Raji (cell line): ENCODE measurements around the gene TMC1.

ENCODE experiments used
- POLR2A ChIP-seq: IDR thresholded peaks from 2 replicates; pipeline ENCODE4 v1.6.1; 2011; ENCODE audit warnings: low read depth, low read length, control low read depth; ENCODE audit not compliant: insufficient read depth

TMC1 gene

DNA sequence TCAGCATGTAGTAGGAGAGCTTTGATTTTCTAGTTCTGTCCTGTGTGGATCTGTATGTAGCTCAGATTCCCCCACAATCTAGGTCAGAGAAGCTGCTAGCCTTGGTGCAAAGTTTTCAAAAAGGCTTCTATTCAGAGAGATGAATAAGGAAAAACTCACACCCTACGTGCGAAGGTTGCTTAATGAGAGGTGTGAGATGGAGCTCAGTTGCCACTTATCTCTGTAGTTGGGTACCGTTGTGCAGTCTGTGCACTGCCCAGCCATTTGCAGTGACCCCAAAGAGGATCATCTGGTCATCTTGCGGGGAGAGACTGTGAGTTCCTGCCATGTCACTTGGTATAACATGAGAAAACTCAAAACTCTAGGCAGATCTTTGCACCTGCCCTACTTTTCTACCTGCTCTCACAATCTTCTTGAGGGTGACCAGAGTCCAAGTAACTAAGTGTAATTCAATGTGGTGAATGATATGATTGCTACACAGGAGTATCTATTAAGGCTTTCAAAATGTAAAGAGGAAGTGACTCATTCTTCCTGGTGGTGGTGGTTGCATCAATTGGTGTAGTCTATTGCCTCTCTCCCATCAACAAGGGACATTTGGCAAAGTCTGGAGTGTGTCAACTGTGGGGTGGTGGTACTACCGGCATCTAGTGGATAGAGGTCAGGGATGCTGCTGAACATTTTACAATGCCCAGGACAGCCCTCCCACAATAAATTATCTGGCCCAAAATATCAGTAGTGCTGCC lies 65.2 kb downstream of the TMC1 start:
- TF ChIP-seq POLR2A, result no peak

DNA sequence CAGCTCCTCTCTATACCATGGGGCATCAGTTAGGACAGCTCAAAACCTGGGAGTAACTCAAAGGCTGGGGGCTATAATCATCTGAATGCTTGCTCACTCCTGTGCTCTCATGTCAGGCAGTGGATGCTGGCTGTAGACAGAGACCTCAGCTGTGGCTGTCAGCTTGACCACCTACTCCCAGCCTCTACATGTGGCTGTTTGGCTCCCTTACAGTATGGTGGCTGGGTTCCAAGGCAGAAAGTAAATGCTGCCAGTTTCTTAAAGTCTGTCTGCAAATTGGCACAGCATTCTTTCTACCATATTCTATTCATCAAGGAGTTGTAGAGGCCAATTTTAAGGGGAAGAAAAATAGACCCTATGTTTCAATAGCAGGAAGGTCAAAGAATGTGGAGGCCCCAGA lies 66.9 kb downstream of the TMC1 start:
- TF ChIP-seq POLR2A, result no peak

DNA sequence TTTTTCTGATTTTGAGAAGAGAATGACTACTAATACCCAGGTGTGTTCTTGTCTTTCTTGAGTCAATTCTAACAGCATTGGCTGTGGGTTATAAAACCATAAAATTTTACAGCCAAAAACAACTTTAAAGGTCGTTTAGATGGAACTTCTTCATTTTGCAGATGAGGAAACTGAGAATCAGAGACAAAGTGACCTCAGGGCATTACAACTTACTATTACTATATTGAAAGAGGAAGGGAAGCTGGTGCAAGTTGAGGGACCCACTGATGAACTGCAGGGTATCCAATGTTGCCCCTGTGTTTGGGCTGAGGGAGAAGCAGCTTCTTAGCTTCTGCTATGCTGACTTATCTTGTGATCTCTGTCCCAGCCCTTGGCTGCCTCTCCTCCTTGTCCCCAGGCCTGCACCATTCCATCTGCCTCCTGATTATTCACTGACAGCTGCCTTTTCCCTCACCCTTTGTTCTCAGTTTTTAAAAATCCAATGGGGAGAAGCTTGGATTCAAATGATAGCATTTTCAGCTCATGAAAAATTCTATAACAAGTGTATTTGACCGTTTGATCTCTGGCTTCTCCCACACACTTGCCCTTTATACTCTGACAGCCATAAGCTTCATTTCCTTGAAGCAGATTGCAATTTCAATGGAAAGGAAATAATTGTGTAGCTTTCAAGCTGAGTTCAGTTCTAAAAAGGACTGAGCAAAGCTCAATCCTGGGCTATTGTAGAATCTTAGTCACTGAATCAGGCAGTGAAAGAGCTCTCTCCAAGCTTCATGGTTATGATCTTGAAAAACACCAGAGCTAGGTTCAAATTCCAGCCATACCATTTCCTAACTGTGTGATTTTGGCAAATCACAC lies 68.5 kb downstream of the TMC1 start:
- no peak for TF ChIP-seq POLR2A

DNA sequence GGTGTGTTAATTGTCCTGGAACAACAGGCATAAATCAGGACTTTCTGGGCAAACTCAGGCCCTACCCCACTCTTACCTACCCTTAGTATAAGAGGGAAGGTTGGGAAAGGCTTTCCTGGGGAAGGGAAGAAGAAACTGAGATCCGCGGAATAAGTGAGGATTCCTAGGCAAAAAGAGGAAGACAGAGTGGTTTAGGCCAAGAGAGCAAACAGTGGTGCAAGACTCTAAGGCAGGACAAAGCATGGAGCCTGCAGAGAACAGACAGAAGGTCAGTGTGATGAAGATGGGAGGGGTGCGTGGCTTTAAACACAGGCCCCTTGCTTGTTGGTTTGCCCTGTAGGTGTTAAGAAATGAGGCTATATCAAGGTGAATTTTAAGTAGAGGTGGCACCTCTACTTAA lies 69.4 kb downstream of the TMC1 start:
- no peak for TF ChIP-seq POLR2A

DNA sequence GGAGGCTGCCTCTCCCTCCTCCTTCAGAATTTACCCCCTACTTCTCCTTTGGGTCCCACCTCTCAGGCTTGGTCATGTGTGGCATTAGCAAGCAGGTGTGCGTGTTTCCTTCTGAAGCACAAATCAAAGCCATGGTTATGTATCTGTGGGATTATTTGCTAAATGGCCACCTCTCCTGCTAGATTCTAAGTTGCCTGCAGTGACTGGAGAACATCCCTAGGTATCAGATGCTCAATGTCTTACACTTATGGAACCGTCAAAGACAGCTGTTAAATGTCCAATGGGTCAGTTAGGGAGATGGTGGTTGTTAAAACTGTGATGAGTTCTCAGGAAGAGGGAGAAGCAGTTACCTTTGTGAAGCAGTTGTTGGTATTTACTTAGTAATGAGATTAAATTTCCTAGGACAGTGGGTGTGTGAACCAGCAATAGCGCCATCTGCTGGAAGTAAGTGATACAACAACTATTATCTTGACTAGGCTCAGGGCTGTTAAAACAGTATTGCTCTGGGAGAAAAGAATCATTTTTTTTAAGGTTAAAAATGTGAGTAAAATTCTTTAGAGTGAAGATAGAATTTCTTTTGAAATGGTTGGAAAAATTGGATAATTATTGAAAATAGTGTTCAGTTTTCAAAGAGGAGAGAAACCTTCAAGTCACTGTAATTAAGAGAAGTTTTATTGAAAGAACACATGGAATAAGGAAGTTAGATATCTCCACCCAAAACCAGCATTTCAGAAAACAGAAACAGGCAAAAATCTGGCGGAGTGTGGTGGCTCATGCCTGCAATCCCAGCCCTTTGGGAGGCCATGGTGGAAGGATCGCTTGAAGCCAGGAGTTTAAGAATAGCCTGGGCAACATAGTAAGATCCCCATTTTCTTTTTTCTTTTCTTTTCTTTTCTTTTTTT lies 71.3 kb downstream of the TMC1 start:
- TF ChIP-seq POLR2A, result no peak

DNA sequence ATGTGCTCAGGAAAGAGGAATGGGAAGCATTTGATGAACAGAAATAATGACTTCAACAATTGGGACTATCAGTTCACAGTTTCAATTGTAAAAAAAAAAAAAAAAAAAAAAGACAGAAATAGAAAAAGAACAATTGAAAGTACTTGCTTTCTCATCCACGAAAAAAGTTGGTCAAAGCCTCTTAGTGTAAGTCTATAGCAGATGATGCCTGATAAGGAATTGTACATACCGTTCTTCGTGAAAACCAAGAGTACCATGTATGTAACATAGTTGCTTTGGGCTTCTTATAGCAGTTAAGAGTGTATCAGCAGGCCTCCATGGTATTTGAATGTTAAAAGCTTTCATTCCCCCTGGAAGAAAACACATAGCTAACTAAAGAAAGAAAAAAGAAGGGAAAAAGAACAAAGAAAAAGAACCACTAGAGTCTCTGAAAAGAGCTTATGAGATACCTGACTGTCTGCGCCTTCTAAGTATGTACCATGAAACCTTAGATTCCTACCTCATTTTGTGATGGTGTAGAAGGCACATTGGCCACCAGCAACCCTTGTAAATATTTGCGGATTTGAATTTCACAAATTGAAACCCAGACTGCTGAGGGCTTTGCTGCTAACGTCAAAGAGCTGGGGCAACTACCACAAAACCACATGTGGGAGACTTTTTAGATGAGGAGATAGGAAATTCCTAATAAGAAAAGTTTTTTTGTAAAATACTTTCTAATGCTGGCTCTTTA lies 75.2 kb downstream of the TMC1 start:
- no peak for TF ChIP-seq POLR2A

DNA sequence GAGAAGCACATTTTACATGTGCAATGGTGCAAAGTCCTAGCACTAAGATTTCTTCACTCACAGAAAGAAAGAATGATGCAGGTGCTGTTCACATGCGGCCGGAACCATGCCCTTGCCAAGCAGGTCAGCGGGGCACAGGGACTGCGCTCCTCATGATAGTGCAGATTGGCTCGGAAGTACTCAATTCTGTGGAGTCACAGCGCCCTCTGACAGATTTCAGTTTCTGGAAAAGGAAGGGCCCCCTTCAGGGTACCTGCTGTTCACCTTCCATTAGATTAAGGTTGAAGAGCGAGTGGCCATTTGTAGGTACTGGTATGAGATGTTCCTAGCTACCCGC lies 75.7 kb downstream of the TMC1 start:
- TF ChIP-seq POLR2A, result no peak

DNA sequence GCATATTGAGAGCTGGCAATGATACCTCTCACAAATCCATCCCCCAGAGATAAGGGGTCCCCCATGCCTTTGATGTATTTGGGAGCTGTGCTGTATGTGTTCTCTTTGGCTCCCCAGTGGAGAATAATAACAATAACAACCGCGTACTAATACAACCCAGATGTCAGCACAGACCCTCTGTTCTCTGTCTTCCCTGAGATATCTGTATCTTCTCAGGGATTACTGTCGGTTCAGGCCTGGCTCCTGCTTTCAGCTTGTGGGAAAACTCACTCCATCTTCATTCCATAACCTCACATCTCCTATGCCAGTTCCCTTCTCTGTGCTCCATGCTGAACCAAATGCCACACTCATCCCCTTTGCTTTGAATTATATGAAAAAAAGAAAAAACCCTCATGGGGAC lies 76.2 kb downstream of the TMC1 start:
- no peak for TF ChIP-seq POLR2A

DNA sequence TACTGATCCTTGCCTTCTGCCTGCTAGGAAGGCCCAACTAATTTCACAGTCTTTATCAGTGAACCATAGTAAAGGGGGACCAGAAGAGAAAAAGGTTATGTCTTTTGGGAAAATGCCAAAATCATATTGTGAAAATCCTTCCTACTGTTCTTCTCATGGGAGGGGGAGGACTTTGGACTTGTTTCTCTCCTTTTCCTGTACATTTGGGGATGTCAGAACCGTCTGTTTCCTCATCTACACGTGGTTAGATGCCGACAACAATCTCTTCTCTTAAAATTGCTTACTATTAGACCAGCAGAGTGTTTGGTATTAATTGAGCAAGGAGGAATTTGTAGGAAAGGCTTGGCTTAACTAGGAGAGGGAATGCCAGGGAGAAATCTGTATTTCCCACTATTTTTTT lies 77.2 kb downstream of the TMC1 start:
- TF ChIP-seq POLR2A, result no peak

DNA sequence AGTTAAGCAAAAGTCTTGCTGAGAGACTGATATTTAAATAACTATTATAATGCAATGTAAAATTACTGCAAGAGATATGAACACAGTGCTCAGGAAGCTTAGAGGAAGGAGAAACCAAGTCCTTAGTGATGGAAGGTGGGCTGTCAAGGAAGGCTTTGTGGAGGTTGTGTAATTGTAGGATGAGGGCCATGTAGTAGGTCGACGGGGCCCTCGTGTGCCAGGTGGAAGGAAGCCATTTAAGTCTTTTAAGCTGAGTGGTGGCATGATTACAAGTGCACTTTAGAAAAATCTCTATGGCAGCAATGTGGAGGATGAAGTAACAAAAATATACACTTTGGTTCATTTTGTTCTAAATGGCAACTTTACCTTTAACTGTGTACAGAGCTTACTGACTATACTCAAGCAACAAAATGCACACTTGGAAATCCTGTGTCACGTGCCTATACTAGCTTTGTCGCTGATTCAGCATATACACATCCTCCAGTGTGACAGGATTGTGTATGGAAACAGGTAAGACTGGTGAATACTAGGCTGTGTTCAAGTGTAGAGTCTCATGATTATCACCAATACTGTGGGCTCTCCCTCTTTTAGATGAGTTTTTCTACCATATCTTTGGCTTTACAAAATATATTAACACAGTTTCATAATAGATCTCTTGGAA lies 78.6 kb downstream of the TMC1 start:
- TF ChIP-seq POLR2A, result no peak

DNA sequence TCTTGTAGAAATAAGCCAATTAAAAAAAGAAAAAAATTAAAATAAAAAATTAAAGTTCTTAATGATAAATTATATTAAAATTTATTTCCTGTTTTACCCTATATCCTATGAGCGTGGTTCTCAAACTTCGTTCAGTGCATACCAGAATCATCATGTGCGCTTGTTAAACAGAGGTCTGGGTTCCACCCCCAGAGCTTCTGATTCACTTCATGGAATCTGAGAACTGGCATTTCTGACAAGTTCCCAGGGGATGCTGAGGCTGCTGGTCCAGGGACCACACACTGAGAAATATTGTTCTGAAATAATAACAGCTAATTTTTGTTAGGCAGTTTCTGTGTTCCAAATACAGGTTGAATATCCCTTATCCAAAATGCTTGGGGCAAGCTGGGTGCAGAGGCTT lies 79.3 kb downstream of the TMC1 start:
- no peak for TF ChIP-seq POLR2A

DNA sequence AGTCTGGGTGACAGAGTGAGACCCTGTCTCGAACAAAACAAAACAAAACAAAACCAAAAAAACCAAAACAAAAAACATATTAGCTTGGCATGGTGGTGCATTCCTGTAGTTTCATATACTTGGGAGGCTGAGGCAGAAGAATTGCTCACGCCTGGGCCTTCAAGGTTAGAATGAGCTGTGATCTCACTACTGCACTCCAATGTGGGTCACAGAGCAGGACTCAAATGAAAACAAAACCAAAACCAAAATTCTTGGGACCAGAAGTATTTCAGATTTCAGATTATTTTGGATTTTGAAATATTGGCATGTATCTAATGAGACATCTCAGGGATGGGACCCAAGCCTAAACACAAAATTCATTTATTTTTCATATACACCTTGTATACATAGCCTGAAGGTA lies 80.2 kb downstream of the TMC1 start:
- TF ChIP-seq POLR2A, result no peak

DNA sequence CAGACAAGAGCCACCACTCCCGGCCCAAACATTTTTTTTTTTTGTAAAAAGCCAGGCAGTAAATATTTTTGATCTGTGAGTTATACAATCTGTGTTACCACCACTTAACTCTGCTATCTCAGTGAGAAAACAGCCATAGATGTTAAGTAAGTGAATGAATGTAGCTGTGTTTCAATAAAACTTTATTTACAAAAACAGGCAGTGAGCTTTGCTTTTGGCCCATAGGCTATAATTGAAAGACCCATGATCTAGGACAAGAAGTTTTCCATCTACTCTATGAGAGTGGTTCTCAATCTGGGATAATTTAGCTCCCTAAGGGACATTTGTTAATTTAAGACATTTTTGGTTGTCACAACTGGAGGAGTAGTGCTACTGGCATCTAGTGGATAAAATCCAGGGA lies 91.0 kb downstream of the TMC1 start:
- no peak for TF ChIP-seq POLR2A

DNA sequence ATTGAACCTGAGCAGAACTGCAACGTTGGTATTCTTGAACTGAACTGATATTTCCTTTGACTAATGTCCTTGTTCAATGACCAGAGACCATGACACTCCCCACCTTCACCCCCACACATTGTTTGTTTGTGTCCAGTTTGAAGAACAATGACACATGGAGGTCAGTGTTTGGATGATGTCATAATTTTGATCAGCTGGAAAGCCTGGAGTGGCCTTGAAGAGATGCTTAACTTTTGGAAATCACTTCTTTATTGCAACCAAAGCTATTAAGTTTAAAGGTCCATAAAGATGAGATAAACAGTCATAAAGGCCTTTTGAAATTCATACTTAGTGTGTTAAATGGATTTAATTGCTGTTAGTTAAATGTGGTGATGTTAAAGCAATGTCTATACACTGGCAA lies 92.7 kb downstream of the TMC1 start:
- no peak for TF ChIP-seq POLR2A
